AG08395 (cell line): Measurements from ENCODE around the gene GRIN1.
A peak's percentile ranks its signal among the peaks of the same experiment; 100 is the strongest.

Experiments
- DNase-seq: peaks from one replicate; pipeline ENCODE4 v3.0.0; 2012; ENCODE audit warnings: mixed read lengths, low spot score

The GRIN1 gene

DNA sequence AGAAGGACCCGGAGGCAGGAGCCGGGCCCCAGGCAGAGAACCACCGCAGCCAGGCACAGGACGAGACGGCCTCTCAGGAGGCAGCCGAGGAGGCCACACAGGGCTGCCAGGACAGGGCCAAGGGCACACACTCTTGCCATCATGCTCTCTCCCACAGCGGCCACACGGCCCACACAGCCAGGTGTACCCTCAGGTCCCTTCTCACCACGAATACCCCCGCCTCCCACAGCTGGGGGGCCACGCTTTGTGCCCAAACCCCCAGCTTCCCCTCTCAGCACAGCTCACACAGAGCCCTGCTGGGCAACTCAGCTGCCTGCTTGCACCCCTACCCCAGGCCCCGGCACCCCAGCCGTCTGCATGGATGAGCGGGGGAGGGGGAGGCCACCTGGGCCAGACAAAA is 54.8 kb downstream of the GRIN1 start:
- DNase-seq, result no peak

DNA sequence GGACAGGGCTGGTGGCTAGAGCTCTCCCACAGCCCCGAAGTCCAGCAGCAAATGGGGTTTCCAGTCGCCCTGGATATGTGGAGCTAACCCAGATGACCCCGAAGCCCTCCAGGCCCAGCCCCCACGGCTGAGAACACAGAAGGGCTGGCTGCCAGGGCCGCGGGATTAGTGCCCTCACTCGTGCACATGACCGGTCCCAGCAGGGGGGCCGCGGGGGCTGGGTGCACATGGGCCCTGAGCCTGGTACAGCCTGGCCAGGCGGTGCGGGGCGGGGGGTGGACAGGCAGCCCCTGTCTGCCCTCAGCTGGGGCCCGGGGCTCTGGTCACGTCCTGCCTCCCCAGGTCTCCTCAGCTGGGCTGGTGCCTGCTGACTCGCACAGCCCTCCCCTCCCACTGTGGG is 55.4 kb downstream of the GRIN1 start:
- no peak for DNase-seq

DNA sequence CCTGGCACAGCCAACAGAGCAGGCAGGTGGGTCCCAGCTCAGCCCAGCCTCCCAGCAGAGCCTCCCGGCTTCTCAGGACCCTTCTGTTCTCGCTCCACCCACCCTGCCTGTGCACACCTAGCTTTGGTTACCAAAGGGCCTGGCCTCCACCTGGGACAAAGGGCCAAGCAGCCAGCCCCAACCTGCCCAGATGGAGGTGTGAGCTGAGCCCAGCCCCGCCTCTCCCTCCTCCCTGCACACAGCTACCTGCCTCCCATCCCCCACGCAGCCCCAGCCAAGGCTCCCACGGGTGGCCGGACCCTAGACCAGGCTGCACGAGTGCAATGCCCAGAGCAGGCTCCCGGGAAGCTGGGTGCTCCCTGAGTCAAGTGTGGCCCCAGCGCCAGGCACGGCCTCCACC is 56.0 kb downstream of the GRIN1 start:
- no peak for DNase-seq

DNA sequence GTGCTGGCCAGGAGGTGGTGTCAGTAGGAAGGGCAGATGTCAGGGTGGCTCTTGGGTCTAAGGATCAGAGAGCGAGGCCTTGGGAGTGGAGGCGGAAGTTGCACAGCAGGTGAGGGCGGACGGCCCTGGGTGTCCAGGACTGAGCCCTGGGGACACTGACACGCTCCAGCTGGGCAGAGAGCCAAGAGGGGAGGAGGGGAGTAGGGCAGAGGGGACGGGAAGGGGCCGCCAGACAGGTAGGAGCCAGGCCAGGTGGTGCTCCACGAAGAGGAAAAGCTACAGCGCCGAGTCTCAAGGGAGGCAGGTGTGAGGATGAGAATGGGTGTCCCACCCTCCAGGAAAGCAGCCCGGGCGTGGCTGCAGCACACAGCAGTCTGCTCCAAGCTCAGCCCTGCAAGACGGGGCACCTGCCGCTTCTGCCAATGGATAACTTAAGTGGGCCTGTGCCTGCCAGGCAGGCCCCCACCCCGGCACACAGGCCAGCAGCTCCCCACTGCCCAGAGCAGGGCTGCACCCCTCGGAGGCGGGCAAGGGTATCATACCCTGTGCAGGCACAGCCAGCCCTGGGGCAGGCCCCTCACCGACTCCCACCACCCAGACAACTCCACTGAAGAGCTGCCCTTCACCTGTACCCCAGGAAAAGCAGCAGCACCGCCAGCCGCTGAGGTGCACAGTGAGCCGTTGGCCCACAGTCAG is 56.7 kb downstream of the GRIN1 start:
- DNase-seq, result no peak

DNA sequence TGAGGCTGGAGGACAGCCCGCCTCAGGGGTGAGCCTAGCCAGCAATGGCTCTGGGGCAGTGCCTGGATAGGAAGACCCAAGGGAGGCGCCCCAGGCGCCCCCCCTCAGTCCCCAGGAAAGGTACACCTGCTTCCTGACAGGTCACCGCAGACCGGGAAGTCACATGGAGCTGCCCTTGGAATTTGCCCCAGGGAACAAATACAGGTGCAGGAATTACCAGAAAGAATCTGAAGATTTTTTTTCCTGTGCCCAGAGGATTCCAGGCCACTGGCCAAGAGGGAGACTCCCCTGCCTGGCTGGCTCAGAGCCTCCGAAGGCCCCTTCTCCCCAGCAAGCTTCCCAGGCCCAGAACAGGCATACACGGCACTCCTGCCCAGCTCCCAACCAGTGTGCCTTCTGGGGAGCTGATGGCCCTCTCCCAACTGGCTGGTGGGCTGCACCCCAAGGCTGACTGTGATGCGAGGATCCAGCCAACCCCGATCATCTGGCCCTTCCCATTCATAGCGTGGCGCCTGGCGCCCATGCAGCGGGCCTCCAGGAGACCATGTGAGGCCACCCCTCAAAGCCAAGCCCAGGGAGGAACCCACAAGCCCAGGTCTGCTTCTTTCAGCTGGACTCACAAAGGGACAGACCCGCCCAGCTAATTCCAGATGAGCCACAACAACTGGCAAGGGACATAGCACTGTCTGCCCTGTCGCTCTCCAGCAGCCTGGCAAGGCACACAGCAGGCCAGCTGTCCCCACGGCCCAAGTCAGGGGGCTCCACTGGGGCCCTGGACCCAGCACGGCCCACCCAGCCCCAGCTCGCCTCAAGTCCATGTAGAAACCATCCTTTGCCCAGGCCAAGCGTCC is 59.3 kb downstream of the GRIN1 start:
- DNase-seq, result no peak

DNA sequence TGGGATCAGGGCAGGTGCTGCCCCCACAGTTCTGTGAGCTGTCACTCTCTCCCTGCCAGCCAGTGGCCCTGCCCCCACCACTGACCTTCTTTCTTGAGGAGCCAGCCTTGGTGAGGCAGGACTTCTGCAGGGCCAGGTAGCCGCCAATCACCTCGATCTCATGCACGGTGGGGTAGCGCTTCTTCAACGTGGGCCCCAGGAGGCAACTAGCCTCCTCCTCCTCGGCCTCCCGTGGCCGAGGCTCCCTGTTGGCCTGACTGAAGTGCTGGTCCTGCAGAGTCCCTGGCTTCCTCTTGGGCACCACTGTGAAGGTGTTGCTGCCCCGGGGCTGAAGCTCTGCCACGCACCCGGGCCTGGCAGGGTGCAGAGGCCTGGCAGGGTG is 59.9 kb downstream of the GRIN1 start:
- DNase-seq, result no peak

DNA sequence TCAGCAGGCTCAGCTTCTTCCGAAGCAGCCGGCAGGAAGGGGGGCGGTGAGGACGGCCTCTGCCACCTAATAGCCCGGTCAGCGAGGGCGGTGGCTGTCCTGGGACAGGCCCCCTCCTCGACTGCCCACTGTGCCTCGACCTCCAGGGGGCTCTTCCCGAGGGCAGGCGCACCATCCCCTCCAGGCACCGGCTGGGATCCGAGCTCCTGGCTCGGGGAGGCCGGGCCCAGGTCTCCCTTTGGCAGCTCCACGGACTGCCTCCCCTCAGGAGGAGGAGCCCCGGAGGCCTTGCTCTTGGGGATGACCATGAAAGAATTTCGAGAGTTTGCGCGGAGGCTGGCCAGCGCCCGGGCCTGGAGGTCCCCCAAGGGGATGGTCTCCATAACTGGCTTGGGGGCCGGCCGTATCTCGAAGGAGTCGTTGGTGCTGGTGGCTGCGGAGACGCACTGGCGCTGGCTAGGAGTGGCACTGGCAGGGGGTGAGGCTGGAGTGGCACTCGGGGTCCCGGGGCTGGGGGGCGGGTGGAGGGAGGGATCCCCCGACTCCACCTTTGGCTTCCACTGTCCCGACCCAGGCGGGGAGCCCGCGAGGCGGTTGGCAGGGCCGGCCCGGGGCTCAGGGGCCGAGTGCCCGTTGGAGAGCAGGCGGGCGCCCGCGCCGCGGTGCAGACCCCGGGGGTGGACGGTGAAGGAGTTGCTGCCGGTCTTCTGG is 60.6 kb downstream of the GRIN1 start:
- DNase-seq, result no peak

DNA sequence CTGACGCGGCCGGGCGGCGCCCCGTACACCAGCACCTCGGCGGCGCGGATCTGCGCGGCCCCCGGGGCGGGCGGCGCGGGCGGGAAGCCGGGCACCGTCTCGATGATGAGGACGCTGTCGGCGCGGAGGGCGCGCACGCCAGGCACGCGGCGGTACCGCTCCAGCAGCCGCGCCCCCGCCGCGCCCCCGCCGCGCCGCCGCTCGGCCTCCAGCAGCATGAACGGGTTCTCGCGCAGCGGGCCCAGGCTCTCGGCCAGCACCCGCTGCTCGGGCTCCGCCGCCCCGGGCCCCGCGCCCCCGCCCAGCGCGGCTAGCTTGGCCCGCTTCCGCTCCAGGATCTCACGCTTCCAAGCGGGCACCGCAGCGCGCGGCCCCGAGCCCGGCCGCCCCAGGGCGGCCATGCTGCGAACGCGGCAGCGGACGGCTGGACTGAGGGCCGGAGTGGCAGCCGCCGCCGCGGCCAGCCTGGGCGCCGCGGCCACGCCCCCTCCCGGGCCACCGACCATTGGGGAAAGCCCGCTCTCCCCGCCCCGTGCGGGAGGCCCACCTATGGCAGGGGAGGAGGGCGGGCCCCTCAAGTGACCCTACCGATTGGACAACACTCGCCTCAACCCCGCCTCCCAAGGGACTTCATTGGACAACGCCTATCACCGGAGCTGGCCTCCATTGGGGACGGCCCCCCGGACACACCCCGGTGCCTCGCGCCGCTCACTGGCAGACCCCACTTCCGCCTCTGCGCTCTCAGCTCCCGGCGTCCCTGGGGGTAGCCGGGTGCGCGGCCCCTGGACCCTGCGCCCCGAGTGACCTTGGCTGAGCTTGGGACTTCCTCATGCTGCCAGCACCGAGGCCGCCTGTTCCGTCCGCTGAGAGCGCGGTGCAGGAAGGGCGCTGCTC is 61.6 kb downstream of the GRIN1 start, which contains the start of gene TPRN:
Gene TPRN, minus strand, starts transcription at position 431 of the 894 bp plus-strand sequence. Its CDS starts 30 bp downstream, at position 401.
- DNase-seq, result peak; percentile 100

DNA sequence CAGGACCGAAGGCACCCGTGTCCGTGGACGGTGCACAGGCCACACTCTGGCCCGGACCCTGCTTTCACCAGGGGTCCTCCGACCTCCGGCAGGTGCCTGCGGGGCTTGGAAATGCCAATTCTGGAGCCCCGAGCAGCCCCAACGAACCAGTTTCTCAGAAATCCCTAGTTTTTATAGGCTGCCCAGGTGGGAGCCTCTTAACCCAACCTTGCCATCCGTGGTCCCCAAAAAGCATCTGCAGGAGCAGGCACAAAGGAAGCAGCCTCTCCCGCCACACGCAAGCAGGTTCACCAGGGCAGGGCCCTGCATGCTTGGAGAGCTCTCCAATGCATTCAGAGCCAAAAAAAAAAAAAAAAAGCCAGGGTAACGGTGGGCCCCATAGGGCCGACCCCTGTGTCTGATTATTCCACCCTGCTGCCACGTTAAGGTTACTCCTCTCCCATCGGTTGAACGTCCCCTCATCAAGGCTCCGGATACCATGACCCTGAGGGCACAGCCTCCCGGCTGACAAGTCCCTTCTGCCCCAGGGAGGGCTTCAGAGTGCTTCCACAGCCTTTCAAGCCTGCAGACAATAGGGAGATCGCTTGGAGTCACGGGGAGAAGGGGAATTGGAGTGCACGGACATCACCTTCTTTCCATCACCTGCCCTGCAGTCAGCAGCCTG is 62.4 kb downstream of the GRIN1 start:
- no peak for DNase-seq

DNA sequence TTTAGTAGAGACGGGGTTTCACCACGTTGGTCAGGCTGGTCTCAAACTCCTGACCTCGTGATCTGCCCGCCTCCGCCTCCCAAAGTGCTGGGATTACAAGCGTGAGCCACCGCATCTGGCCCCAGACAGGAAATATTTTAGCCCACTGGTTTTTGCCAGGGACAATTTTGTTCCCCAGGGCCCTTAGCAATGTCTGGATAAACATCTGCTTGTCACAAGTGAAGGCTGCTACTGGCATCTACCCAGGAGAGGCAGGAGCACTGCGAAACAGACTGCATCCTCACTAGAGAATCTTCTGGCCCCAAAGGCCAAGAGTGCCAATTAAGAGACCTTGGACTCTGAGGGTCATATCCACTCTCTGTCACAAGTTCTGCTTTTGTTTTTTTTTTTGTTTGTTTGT is 64.0 kb downstream of the GRIN1 start:
- DNase-seq, result no peak

DNA sequence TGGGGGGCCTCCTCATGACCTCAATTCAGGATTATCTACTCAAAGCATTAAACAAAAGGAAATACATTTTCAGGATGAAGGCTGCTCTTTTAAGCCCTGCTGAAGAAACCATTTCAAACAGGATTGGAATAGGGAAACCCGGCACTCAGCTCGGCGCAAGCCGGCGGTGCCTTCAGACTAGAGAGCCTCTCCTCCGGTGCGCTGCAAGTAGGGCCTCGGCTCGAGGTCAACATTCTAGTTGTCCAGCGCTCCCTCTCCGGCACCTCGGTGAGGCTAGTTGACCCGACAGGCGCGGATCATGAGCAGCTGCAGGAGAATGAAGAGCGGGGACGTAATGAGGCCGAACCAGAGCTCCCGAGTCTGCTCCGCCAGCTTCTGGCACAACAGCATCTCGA is 65.8 kb downstream of the GRIN1 start:
- DNase-seq, result no peak

DNA sequence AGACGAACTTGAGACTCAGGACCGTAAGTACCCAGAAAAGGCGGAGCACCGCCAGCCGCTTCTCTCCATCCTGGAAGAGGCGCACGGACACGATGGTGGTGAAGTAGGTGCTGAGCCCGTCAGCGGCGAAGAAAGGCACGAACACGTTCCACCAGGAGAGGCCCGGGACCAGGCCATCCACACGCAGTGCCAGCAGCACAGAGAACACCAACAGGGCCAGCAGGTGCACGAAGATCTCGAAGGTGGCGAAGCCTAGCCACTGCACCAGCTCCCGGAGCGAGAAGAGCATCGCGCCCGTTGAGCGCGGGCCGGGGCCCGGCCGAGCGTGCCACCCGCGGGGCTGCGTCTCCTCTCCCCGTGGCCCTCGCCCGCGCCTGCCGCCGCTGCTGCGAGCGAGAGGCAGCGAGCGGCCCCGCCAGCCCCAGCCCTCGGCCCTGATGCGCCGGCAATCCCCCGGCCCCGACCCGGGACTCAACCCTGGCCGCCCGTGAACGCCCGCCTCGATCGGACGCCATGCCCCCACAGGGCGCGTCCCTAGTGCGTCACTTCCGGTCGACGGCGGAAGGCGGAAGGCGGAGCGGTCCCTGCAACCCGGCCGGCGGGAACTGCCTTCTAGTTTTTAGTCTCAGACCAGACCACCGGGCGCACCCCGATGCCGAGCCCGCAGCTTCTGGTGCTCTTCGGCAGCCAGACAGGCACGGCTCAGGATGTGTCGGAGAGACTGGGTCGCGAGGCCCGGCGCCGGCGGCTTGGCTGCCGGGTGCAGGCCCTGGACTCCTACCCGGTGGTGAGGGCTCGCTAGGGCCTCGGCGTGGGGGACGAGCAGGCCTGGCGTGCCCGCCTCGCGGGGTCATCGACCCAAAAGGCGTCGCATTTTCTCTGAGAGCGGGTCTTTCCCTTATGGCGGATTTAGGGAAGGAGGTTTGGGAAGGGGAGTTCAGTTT is 66.4 kb downstream of the GRIN1 start, which contains the start of the genes NDOR1 and TMEM203:
Gene NDOR1, plus strand, starts transcription at position 575 of the 944 bp plus-strand sequence. Its CDS starts 78 bp downstream, at position 653.
Gene TMEM203, minus strand, starts transcription at position 523 of the 944 bp plus-strand sequence. Its CDS starts 234 bp downstream, at position 289.
- DNase-seq, result peak; percentile 94

DNA sequence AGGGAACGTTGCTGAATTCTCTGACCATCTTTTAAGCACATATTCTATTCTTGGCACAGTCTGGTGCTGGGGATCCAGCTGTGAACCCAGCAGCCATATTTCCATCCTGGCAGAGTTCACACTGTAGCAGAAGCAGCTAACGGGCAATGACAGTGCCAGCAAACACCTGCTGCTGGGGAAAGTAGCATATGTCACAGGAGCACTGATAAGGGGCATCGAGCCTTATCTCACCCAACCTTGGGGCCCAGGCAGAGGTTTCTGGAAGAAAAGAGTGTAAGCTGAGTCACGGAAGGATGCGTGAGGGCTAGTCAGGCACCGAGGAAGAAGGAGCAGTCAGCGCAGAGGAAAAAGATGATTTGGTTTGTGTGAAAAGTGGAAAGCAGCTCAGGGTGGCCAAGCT is 67.6 kb downstream of the GRIN1 start:
- no peak for DNase-seq

DNA sequence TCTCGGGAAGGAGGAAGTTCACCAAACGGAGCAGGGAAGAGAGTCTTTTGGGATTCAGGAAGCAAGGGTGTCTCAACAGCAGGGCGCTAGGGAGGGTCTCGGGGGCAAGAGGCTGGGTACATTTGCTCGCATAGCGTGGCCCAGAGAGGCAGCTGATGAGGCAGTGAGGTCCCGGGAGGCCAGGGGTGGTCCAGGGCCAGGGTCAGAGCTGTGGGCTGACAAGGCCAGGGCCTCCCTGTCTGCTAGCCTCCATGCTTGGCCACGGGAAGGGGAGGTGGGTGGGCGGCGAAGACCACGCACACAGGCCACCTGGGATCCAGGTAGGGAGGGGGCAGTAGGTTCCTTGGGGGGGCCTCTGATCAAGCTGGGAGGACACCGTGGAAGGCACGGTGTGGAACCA is 72.6 kb downstream of the GRIN1 start:
- no peak for DNase-seq

DNA sequence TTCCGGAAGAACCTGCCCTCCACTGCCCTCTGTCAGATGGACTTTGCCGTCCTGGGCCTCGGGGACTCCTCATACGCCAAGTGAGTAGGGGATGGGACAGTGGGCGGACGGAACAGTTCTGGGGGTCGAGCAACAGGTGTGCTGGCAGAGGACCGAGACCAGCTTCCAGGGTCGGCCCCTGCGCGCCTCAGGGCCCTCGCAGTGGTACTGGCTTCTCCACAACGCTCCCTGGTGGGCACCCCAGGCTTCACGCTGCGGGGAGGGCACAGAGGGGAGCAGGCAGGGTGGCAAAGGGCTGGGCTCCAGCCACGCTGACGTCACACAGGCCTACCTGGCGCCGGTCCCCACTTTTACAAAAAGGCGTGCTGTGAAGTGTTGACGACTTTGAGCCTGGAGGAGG is 73.6 kb downstream of the GRIN1 start:
- no peak for DNase-seq

DNA sequence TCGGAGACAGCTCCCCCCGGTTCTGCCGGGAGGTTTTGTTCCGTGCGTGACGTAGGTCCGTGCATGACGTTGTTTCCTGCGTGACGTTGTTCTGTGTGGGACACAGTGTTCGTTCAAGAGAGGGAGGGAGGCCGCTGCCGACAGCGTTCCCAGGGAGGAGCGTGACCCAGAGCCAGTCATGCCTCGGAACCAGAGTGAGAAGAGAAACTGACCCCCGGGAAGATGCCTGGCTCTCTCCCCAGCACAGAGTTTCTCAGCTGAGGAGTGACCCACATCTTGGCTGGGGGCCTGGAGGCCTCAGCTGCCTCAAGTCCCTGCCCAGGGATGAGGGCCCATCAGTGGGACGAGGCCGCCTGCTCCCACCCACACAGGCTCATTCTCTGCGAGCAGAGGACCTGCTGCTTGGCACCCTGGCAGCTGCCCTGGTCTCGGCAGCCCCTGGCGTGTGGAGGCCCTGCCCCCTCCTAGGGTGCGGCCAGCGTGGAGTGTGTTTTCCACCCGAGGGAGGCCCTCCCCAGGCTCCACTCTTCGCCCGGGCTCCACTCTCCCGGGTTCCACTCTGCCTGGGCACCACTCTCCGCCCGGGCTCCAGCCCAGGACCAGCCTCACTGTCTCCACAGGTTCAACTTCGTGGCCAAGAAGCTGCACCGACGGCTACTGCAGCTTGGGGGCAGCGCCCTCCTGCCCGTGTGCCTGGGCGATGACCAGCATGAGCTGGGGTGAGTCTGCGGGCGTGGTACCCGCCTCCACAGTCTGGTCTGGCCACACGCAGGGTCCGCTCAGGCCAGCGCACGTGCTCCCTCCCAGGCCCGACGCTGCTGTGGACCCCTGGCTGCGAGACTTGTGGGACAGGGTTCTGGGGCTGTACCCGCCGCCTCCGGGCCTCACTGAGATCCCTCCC is 74.5 kb downstream of the GRIN1 start:
- no peak for DNase-seq

DNA sequence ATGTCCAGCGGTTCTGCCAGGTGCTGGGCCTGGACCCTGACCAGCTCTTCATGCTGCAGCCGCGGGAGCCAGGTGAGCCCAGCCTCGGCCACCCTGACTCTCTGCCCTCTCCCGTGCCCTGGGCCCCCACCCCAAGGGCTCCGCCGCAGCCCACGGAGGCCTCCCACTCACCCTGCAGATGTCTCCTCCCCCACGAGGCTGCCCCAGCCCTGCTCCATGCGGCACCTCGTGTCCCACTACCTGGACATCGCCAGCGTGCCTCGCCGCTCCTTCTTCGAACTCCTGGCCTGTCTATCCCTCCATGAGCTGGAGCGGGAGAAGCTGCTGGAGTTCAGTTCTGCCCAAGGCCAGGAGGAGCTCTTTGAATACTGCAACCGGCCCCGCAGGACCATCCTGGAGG is 75.7 kb downstream of the GRIN1 start:
- DNase-seq, result no peak

DNA sequence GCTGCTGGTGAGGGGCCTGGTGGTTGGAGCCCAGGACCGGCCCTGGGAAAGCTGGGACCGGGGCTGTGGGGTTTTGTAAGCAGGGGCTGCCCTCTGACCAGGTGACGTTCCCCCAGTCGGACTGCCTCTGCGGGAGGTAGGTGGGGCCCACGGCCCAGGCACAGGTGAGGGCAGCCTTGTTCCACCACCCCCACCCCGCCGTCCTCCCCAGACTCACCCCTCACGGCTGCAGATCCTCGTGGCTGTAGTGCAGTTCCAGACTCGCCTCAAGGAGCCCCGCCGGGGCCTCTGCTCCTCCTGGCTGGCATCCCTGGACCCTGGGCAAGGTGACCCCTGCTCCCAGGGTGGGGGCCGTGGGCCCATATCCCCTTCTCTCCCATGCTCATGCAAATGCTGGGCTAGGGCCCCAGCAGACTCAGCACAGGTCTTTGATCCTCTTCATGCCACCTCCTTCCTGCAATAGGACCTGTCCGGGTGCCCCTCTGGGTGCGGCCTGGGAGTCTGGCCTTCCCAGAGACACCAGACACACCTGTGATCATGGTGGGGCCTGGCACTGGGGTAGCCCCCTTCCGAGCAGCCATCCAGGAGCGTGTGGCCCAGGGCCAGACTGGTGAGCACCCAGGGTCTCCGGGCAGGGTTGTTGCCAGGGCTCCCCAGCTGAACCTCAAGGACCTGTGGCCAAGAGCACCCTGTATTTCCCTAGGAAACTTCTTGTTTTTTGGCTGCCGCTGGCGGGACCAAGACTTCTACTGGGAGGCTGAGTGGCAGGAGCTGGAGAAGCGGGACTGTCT is 76.4 kb downstream of the GRIN1 start:
- no peak for DNase-seq
